Measurements from ENCODE around the gene DUSP22.
"Not testable (repeated sequence)": the region's sequence is repeated elsewhere in the genome, so short reads cannot be mapped to it uniquely, and the experiment has no call there.

Gene DUSP22

GRCh38 chr6:281469-282103 is 10.7 kb upstream of the DUSP22 start:
- H3K36me3 ChIP-seq (ENCODE audit: control insufficient read depth, insufficient read depth, low read length, severe bottlenecking) = no peaks in the 10 kb centered on the region
- H3K4me3 ChIP-seq (ENCODE audit: low read length) = no peak overlapping the region
- H3K27me3 ChIP-seq (replicated peaks; ENCODE audit: control insufficient read depth, insufficient read depth, low read length) = peaks cover 27% of the 10 kb centered on the region
- H3K9me3 ChIP-seq (ENCODE audit: control insufficient read depth, low read length) = no peaks in the 10 kb centered on the region
- DNase-seq (ENCODE audit: low read depth) = no peak
- no peak overlapping the region for H3K9ac ChIP-seq (ENCODE audit: low read length)
- H3K4me1 ChIP-seq (ENCODE audit: control insufficient read depth, insufficient read depth, low read length) = no peaks in the 10 kb centered on the region

GRCh38 chr6:282177-282866 is 10.0 kb upstream of the DUSP22 start:
- Histone ChIP-seq H3K9ac (ENCODE audit: low read length) (no peak overlapping the region), H3K27me3 (replicated peaks; ENCODE audit: control insufficient read depth, insufficient read depth, low read length) (peaks cover 27% of the 10 kb centered on the region), H3K36me3 (ENCODE audit: control insufficient read depth, insufficient read depth, low read length, severe bottlenecking) (no peaks in the 10 kb centered on the region), H3K4me3 (ENCODE audit: low read length) (no peak overlapping the region), H3K9me3 (ENCODE audit: control insufficient read depth, low read length) (no peaks in the 10 kb centered on the region), H3K4me1 (ENCODE audit: control insufficient read depth, insufficient read depth, low read length) (peaks cover under 1% of the 10 kb centered on the region)
- DNase-seq (ENCODE audit: low read depth) = no peak

DNA sequence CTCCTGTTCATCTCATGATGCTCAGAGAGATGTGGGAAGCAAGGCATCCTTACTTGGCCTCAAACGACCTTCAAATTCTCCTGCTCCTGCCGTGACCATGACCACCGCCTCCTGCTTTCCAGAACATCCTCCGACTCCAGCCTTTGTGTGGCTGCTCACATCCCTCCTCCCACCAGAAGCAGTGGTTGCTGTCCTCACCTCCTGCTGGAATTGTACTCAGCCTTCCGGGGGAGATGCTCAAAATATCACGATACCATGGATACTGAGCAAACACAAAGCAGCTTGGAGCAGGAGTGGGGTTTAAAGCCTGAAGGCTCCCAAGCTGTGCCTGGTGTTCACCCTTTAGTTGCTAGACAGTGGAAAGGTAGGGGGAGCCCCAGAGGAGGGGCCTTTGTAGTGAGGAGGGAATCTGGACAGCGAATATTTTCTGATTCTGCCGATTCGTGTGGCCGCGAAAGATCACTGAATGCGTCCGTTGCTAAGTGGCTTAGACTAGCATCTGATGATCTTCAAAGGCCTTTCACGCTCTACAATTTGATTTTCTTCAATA is 9.3 kb upstream of the DUSP22 start:
- H3K4me1 ChIP-seq (ENCODE audit: control insufficient read depth, insufficient read depth, low read length) = peaks cover 7% of the 10 kb centered on the region
- H3K36me3 ChIP-seq (ENCODE audit: control insufficient read depth, insufficient read depth, low read length, severe bottlenecking) = no peaks in the 10 kb centered on the region
- peaks cover 27% of the 10 kb centered on the region for H3K27me3 ChIP-seq (replicated peaks; ENCODE audit: control insufficient read depth, insufficient read depth, low read length)
- H3K9me3 ChIP-seq (ENCODE audit: control insufficient read depth, low read length) = no peaks in the 10 kb centered on the region
- no peak overlapping the region for H3K9ac ChIP-seq (ENCODE audit: low read length)
- no peak overlapping the region for H3K4me3 ChIP-seq (ENCODE audit: low read length)
- no peak for DNase-seq (ENCODE audit: low read depth)

DNA sequence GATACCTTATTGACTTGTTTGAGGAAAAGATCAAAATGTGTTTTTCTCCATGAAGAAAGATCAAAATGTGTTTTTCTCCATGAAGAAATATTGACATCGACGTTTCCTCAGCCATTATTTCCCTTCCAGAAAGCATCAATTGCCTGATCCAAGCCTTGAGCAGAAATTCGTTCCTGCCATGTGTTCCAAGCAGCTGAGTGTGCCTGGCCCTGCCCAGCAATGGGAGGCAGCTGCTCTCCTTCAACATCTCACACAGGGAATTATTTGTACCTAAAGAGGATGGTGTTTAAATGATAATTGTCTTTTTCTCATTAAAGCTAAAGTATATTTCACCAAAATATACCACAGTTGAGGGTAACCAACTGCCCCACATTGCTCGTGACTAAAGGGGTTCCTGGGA is 7.8 kb upstream of the DUSP22 start:
- Histone ChIP-seq H3K4me1 (ENCODE audit: control insufficient read depth, insufficient read depth, low read length) (peaks cover 16% of the 10 kb centered on the region), H3K36me3 (ENCODE audit: control insufficient read depth, insufficient read depth, low read length, severe bottlenecking) (no peaks in the 10 kb centered on the region), H3K27me3 (replicated peaks; ENCODE audit: control insufficient read depth, insufficient read depth, low read length) (peaks cover 27% of the 10 kb centered on the region), H3K9ac (ENCODE audit: low read length) (no peak overlapping the region), H3K9me3 (ENCODE audit: control insufficient read depth, low read length) (no peaks in the 10 kb centered on the region), H3K4me3 (ENCODE audit: low read length) (no peak overlapping the region)
- DNase-seq (ENCODE audit: low read depth) = no peak

DNA sequence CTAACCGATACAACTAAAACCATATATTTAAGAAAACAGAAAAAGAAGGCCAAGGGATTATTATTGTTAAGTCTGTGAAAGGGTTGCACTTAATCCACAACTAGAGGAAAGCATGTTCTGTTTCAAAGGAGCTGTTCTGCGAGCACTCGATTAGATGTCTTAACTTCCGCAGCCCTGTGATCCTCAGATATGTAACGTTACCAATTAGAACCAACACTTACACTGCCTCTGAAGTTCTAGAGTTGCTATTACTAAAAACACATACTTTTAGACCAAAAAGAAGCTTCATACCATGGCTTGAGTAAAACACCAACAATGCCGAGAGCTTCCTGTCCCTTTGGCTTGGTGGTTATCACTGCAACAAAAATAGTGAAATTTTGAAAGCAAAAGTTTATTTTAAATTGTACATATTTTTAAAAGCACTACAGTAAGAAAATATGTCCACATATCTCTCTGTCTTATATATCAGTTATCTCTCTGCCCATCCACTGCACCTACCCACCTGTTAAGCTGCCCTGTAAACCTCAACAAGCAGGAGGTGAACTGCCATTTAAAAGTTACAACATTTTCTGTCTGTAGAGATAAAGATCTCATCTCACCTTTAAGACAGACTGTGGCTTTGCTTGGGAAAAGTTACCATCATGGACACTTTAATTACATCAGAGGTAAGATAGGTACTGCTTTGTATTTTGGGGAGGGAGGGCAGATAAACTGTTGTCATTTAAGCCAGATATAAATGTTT is 7.1 kb upstream of the DUSP22 start:
- no peak for DNase-seq (ENCODE audit: low read depth)
- no peak overlapping the region for H3K9ac ChIP-seq (ENCODE audit: low read length)
- H3K4me3 ChIP-seq (ENCODE audit: low read length) = no peak overlapping the region
- H3K36me3 ChIP-seq (ENCODE audit: control insufficient read depth, insufficient read depth, low read length, severe bottlenecking) = no peaks in the 10 kb centered on the region
- peaks cover 16% of the 10 kb centered on the region for H3K4me1 ChIP-seq (ENCODE audit: control insufficient read depth, insufficient read depth, low read length)
- peaks cover 27% of the 10 kb centered on the region for H3K27me3 ChIP-seq (replicated peaks; ENCODE audit: control insufficient read depth, insufficient read depth, low read length)
- H3K9me3 ChIP-seq (ENCODE audit: control insufficient read depth, low read length) = no peaks in the 10 kb centered on the region

- not testable (repeated sequence) for H3K36me3 ChIP-seq (ENCODE audit: control insufficient read depth, insufficient read depth, low read length, severe bottlenecking); H3K4me3 ChIP-seq (ENCODE audit: low read length); H3K9me3 ChIP-seq (ENCODE audit: control insufficient read depth, low read length); DNase-seq (ENCODE audit: low read depth); H3K9ac ChIP-seq (ENCODE audit: low read length)
- peaks cover 23% of the 10 kb centered on the region for H3K27me3 ChIP-seq (replicated peaks; ENCODE audit: control insufficient read depth, insufficient read depth, low read length)
- H3K4me1 ChIP-seq (ENCODE audit: control insufficient read depth, insufficient read depth, low read length) = peaks cover 16% of the 10 kb centered on the region
Observed at GRCh38 chr6:285902-286301, 6.4 kb upstream of the DUSP22 start.

DNA sequence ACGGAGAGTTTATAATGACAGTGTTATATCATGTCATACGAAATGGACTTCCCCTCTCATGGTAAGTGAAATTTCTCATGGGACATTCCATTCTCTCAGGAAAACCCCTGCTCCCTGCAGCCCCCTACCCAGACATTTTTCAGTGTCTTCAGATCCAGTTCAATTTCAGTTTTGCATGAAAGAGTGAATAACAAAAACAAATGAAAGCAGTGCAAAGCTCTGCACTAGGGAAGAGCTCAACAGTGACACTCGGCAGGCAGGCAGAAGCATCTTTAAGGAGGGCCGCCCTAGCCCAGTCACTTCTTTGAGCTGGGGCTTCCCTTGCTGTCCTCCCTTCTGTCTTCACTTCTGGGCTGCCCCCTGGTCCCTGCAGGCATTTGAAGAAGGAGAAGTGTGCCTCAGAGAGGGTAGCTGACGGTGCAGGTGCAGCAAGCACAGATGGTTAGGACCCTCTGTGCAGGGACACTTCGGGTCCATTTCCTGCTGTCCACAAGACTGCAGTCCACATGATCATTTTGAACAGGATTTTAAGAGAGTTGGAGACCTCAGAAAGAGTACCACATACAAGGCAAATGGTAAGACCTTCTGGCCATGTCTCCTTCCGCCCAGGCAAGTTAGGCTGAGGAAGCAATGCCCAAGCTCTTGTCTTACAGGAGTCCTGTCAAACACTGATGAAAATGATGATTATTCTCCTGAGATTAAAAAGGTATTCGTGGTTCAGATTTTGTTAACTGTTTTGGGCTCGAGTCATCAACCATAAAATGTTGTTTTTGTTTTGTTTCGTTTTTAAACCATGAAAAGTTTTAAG is 5.4 kb upstream of the DUSP22 start:
- H3K4me1 ChIP-seq (ENCODE audit: control insufficient read depth, insufficient read depth, low read length) = peaks cover 21% of the 10 kb centered on the region
- H3K9ac ChIP-seq (ENCODE audit: low read length) = no peak overlapping the region
- no peaks in the 10 kb centered on the region for H3K9me3 ChIP-seq (ENCODE audit: control insufficient read depth, low read length)
- H3K4me3 ChIP-seq (ENCODE audit: low read length) = no peak overlapping the region
- no peaks in the 10 kb centered on the region for H3K36me3 ChIP-seq (ENCODE audit: control insufficient read depth, insufficient read depth, low read length, severe bottlenecking)
- H3K27me3 ChIP-seq (replicated peaks; ENCODE audit: control insufficient read depth, insufficient read depth, low read length) = peaks cover 15% of the 10 kb centered on the region
- DNase-seq (ENCODE audit: low read depth) = no peak

GRCh38 chr6:287489-287860 is 4.8 kb upstream of the DUSP22 start:
- Histone ChIP-seq H3K36me3 (ENCODE audit: control insufficient read depth, insufficient read depth, low read length, severe bottlenecking) (no peaks in the 10 kb centered on the region), H3K9ac (ENCODE audit: low read length) (no peak overlapping the region), H3K27me3 (replicated peaks; ENCODE audit: control insufficient read depth, insufficient read depth, low read length) (peaks cover 13% of the 10 kb centered on the region), H3K9me3 (ENCODE audit: control insufficient read depth, low read length) (no peaks in the 10 kb centered on the region), H3K4me3 (ENCODE audit: low read length) (no peak overlapping the region), H3K4me1 (ENCODE audit: control insufficient read depth, insufficient read depth, low read length) (peaks cover 21% of the 10 kb centered on the region)
- DNase-seq (ENCODE audit: low read depth) = no peak

- Histone ChIP-seq H3K4me3 (ENCODE audit: low read length) (no peak overlapping the region), H3K9ac (ENCODE audit: low read length) (no peak overlapping the region), H3K36me3 (ENCODE audit: control insufficient read depth, insufficient read depth, low read length, severe bottlenecking) (no peaks in the 10 kb centered on the region), H3K9me3 (ENCODE audit: control insufficient read depth, low read length) (no peaks in the 10 kb centered on the region), H3K4me1 (ENCODE audit: control insufficient read depth, insufficient read depth, low read length) (peaks cover 26% of the 10 kb centered on the region), H3K27me3 (replicated peaks; ENCODE audit: control insufficient read depth, insufficient read depth, low read length) (peaks cover 4% of the 10 kb centered on the region)
- no peak for DNase-seq (ENCODE audit: low read depth)
Observed at GRCh38 chr6:288866-289265, 3.4 kb upstream of the DUSP22 start.

DNA sequence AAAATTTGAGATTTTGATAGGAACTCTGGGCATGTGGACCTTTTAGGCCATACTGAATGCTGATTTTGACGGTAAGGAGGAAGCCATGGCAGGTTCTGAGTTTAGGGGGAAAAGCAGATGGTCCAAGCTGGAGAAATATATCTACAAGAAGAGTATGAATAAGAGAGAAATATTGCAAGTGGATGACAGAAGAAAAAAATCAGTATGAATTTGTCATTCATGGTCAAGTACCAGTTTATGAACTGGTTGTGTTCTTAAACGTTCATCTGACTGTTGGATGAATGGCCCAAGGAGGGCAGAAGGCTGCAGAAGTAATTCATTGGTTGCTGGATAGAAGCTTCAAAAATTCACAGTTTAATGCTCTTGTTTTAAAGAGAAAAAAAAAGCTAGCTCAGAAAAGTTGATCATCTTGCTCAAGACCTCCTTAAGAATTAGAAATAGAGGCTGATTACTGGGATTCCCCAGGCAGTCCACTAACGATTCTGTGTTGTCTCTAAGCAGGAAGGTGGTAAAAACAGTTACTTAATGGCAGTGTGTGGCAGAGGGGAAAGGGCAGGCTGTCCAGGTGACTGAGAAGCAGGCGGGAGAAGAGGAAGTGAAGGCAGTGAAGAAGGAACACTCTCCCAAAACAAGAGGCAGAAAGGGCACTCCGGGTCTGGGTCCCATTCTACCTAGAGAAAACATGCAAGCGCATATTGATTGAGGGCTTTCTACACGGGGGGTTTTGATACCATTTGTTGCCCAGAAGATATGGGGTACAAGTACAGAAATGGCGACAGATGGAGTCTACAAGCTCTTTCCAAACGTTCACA is 2.0 kb upstream of the DUSP22 start:
- DNase-seq (ENCODE audit: low read depth) = no peak
- no peak overlapping the region for H3K4me3 ChIP-seq (ENCODE audit: low read length)
- no peaks in the 10 kb centered on the region for H3K36me3 ChIP-seq (ENCODE audit: control insufficient read depth, insufficient read depth, low read length, severe bottlenecking)
- H3K9ac ChIP-seq (ENCODE audit: low read length) = no peak overlapping the region
- no peaks in the 10 kb centered on the region for H3K9me3 ChIP-seq (ENCODE audit: control insufficient read depth, low read length)
- no peaks in the 10 kb centered on the region for H3K27me3 ChIP-seq (replicated peaks; ENCODE audit: control insufficient read depth, insufficient read depth, low read length)
- H3K4me1 ChIP-seq (ENCODE audit: control insufficient read depth, insufficient read depth, low read length) = peaks cover 29% of the 10 kb centered on the region

All from adipocyte (in vitro differentiated cells).